ENCODE results near the gene SIRPG.

DNA sequence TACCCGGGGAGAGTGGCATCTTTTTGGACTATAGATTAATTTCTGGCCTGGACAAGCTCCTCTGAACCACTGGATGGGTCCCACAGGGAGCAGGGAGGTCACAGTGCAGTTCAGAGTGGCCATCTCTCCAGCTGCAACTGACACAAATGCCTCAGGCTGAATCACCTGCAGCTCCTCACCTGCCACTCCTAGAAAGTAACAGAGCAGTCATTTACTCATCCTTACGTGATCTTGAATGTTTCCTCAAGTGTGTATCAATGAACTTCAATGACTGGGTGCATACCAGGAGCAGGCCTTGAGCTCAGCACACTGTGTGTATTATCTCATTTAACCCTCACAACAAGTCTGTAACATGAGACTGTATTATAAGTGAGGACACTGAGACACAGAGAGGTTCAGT lies 40.0 kb upstream of the SIRPG start:
- TF ChIP-seq, protein P1, sequence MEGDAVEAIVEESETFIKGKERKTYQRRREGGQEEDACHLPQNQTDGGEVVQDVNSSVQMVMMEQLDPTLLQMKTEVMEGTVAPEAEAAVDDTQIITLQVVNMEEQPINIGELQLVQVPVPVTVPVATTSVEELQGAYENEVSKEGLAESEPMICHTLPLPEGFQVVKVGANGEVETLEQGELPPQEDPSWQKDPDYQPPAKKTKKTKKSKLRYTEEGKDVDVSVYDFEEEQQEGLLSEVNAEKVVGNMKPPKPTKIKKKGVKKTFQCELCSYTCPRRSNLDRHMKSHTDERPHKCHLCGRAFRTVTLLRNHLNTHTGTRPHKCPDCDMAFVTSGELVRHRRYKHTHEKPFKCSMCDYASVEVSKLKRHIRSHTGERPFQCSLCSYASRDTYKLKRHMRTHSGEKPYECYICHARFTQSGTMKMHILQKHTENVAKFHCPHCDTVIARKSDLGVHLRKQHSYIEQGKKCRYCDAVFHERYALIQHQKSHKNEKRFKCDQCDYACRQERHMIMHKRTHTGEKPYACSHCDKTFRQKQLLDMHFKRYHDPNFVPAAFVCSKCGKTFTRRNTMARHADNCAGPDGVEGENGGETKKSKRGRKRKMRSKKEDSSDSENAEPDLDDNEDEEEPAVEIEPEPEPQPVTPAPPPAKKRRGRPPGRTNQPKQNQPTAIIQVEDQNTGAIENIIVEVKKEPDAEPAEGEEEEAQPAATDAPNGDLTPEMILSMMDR (tag by site-specific recombination; IDR thresholded peaks at IDR 0.05): no peak
- no peak for TF ChIP-seq ZNF10 (tag by site-specific recombination; IDR thresholded peaks at IDR 0.05)
- no peak for TF ChIP-seq BCL11A (tag by site-specific recombination; IDR thresholded peaks at IDR 0.05; ENCODE audit: low read depth)
- TF ChIP-seq, protein P2, sequence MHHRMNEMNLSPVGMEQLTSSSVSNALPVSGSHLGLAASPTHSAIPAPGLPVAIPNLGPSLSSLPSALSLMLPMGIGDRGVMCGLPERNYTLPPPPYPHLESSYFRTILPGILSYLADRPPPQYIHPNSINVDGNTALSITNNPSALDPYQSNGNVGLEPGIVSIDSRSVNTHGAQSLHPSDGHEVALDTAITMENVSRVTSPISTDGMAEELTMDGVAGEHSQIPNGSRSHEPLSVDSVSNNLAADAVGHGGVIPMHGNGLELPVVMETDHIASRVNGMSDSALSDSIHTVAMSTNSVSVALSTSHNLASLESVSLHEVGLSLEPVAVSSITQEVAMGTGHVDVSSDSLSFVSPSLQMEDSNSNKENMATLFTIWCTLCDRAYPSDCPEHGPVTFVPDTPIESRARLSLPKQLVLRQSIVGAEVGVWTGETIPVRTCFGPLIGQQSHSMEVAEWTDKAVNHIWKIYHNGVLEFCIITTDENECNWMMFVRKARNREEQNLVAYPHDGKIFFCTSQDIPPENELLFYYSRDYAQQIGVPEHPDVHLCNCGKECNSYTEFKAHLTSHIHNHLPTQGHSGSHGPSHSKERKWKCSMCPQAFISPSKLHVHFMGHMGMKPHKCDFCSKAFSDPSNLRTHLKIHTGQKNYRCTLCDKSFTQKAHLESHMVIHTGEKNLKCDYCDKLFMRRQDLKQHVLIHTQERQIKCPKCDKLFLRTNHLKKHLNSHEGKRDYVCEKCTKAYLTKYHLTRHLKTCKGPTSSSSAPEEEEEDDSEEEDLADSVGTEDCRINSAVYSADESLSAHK (tag by site-specific recombination; IDR thresholded peaks at IDR 0.05): no peak
